Measurements from ENCODE around the gene ETV6. TPM values are rescaled to one million over a fixed set of nuclear protein-coding genes. Genes with fewer than 3 reads are reported as not detected.

The ETV6 gene
- total RNA-seq, 1 experiment from 2014 or later = 19.3 TPM

DNA sequence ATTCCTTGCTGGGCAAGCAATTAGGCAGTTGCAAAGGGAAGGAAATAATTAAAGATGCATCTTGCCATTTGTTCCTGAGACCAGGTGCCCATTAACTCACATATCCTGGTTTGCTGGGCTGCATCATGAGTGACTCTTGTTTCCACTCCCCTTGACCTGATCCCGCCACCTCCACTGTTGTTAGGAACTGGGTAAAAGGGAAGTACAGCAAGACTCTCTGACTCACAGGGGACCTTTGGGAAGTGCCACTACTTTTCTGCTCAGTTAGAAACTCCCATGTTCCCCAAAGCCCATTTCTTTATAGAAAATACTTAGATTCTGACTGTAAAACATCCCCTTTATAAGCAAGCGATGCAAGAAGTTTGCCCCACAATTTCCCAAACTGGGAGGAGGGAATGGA is 235.2 kb downstream of the ETV6 start:
- TF ChIP-seq, protein P1, sequence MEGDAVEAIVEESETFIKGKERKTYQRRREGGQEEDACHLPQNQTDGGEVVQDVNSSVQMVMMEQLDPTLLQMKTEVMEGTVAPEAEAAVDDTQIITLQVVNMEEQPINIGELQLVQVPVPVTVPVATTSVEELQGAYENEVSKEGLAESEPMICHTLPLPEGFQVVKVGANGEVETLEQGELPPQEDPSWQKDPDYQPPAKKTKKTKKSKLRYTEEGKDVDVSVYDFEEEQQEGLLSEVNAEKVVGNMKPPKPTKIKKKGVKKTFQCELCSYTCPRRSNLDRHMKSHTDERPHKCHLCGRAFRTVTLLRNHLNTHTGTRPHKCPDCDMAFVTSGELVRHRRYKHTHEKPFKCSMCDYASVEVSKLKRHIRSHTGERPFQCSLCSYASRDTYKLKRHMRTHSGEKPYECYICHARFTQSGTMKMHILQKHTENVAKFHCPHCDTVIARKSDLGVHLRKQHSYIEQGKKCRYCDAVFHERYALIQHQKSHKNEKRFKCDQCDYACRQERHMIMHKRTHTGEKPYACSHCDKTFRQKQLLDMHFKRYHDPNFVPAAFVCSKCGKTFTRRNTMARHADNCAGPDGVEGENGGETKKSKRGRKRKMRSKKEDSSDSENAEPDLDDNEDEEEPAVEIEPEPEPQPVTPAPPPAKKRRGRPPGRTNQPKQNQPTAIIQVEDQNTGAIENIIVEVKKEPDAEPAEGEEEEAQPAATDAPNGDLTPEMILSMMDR (IDR thresholded peaks at IDR 0.05; ENCODE audit: unreplicated experiment) = no peak
- Mint-ChIP-seq H3K27ac (ENCODE audit: low read depth, unreplicated experiment) (peak overlapping the region; percentile 74), H3K9me3 (ENCODE audit: unreplicated experiment) (no peaks in the 10 kb centered on the region), H3K36me3 (ENCODE audit: insufficient read depth, unreplicated experiment) (peaks cover 22% of the 10 kb centered on the region), H3K4me3 (ENCODE audit: unreplicated experiment) (no peak overlapping the region), H3K4me1 (ENCODE audit: insufficient read depth, unreplicated experiment) (peaks cover 23% of the 10 kb centered on the region), H3K27me3 (ENCODE audit: insufficient read depth, unreplicated experiment) (no peaks in the 10 kb centered on the region)
- peak; percentile 38 for DNase-seq (ENCODE audit: unreplicated experiment)
- BruUV-seq (replicated peaks) = no TSS peak
- ChIA-PET POLR2A (no interaction called here), CTCF (interaction anchor here (0.7 kb wide), 1 partner anchor 92 kb away, joined by 3 read pairs; no protein-coding TSS in a partner anchor)
- intact Hi-C loops (cut with micrococcal nuclease) = loop anchor here (10.0 kb wide), 1 partner anchor 100 kb away; no protein-coding TSS in a partner anchor

DNA sequence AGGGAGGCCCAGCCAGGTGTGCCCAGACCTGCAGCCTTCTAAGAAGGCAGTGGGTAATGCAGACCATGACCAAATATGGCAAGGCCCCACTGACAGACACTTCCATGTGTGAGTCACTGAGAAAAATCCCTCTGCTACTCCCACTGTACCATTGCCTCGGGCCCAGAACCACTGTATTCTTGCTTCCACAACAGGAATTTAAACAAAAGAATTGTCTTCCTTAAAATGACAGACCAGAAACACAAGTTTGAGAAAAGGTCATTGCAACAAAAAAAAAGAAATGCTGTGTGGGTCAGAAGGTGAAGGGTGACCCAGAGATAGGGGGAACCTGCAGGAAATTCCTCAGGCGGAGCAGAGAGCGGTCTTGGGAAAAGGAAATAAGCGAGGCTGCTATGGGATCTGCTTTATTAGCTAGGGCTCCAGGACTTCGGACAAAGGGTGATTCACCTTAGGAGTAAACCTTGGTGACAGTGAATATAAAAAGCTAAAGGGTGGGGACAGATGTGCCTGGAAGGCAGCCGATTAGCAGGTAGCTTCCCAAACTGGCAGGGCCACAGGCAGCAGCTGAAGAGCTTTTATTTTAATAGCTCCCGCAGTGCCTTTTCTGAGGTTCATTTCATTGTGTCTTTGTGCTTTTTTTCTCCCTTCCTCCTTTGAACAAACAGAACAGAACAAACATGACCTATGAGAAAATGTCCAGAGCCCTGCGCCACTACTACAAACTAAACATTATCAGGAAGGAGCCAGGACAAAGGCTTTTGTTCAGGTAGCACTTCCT is 236.0 kb downstream of the ETV6 start:
- H3K4me3 Mint-ChIP-seq (ENCODE audit: unreplicated experiment) = no peak overlapping the region
- H3K27me3 Mint-ChIP-seq (ENCODE audit: insufficient read depth, unreplicated experiment) = no peaks in the 10 kb centered on the region
- TF ChIP-seq, protein P1 (IDR thresholded peaks at IDR 0.05; ENCODE audit: unreplicated experiment) = no peak
- CTCF ChIA-PET = no interaction called here
- H3K4me1 Mint-ChIP-seq (ENCODE audit: insufficient read depth, unreplicated experiment) = peaks cover 23% of the 10 kb centered on the region
- intact Hi-C loops (cut with micrococcal nuclease) = loop anchor here (10.0 kb wide), 1 partner anchor 101 kb away; no protein-coding TSS in a partner anchor
- peaks cover 22% of the 10 kb centered on the region for H3K36me3 Mint-ChIP-seq (ENCODE audit: insufficient read depth, unreplicated experiment)
- peak overlapping the region; percentile 74 for H3K27ac Mint-ChIP-seq (ENCODE audit: low read depth, unreplicated experiment)
- H3K9me3 Mint-ChIP-seq (ENCODE audit: unreplicated experiment) = no peaks in the 10 kb centered on the region
- DNase-seq (ENCODE audit: unreplicated experiment) = peak; percentile 92
- BruUV-seq (replicated peaks) = no TSS peak
- POLR2A ChIA-PET = interaction anchor here (1.1 to 1.8 kb wide), 5 partner anchors 10 to 305 kb away, joined by 3 to 6 read pairs (median 4); no protein-coding TSS in a partner anchor

DNA sequence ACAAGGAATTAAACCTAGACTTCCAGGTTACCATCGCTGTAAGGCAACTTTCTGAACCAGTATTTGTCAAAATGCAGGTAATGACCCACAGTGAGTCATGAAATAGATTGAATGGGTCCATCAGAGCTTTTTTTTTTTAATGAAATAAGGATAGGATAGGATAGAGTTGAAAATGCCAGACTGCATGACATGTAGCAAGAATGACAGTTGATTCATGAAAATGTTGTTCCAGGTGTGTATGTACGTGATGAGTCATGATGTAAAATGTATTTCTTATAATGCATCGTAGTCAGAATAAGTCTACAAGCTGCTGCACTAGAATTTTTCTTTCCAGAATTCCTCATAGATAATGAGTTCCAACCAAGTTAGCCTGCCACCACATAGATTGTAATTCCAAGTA is 236.9 kb downstream of the ETV6 start:
- BruUV-seq (replicated peaks) = no TSS peak
- CTCF ChIA-PET = no interaction called here
- Mint-ChIP-seq H3K4me3 (ENCODE audit: unreplicated experiment) (no peak overlapping the region), H3K27ac (ENCODE audit: low read depth, unreplicated experiment) (peak overlapping the region; percentile 74), H3K27me3 (ENCODE audit: insufficient read depth, unreplicated experiment) (no peaks in the 10 kb centered on the region), H3K36me3 (ENCODE audit: insufficient read depth, unreplicated experiment) (peaks cover 28% of the 10 kb centered on the region), H3K4me1 (ENCODE audit: insufficient read depth, unreplicated experiment) (peaks cover 23% of the 10 kb centered on the region), H3K9me3 (ENCODE audit: unreplicated experiment) (no peaks in the 10 kb centered on the region)
- DNase-seq (ENCODE audit: unreplicated experiment) = peak; percentile 63
- POLR2A ChIA-PET = interaction anchor here (0.6 to 1.8 kb wide), 10 partner anchors 11 to 306 kb away, joined by 3 to 6 read pairs (median 4); no protein-coding TSS in a partner anchor
- intact Hi-C loops (cut with micrococcal nuclease) = loop anchor here (10.0 kb wide), 1 partner anchor 102 kb away; no protein-coding TSS in a partner anchor
- TF ChIP-seq, protein P1 (IDR thresholded peaks at IDR 0.05; ENCODE audit: unreplicated experiment) = no peak

DNA sequence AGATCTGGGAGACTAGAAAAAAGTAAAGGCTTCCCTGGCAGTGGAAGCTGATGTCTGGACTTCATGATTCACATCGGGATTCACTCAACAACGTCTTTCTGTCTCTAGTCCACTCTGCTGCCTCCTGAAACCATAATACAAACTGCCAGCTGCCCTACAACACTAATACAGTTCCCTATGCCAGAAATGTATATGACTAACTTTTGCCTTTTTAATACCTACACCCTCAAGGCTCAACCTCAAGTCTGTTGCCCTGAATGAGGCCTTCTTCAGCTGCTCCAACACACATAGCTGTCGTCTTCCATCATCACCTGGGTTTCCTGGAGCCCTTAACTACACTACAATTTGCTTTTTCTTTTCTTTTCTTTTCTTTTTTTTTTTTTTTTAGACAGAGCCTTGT is 238.6 kb downstream of the ETV6 start:
- Mint-ChIP-seq H3K27ac (ENCODE audit: low read depth, unreplicated experiment) (no peak overlapping the region), H3K36me3 (ENCODE audit: insufficient read depth, unreplicated experiment) (peaks cover 36% of the 10 kb centered on the region), H3K4me1 (ENCODE audit: insufficient read depth, unreplicated experiment) (peaks cover 23% of the 10 kb centered on the region), H3K27me3 (ENCODE audit: insufficient read depth, unreplicated experiment) (no peaks in the 10 kb centered on the region), H3K4me3 (ENCODE audit: unreplicated experiment) (no peak overlapping the region), H3K9me3 (ENCODE audit: unreplicated experiment) (no peaks in the 10 kb centered on the region)
- ChIA-PET POLR2A (no interaction called here), CTCF (no interaction called here)
- no peak for DNase-seq (ENCODE audit: unreplicated experiment)
- intact Hi-C loops (cut with micrococcal nuclease) = loop anchor here (10.0 kb wide), 1 partner anchor 103 kb away; no protein-coding TSS in a partner anchor
- TF ChIP-seq, protein P1 (IDR thresholded peaks at IDR 0.05; ENCODE audit: unreplicated experiment) = no peak
- BruUV-seq (replicated peaks) = no TSS peak

Data from MCF 10A (cell line).